Right ventricle myocardium superior (tissue), 1 donor: ENCODE measurements around the gene S100B. TPM values are rescaled to one million over a fixed set of nuclear protein-coding genes. Genes with fewer than 3 reads are reported as not detected.

Experiments
- ATAC-seq: fragments of 200-7000 bp; cut with Tn5 transposase; one replicate; pipeline ENCODE4 v1.9.1; 2020; ENCODE audit warnings: mild to moderate bottlenecking; ENCODE audit not compliant: poor library complexity
- DNase-seq: peaks from one replicate; pipeline ENCODE4 v3.0.0-alpha.2; 2020
- intact Hi-C: fragments of 100-400 bp; cut with DNase I; formaldehyde crosslinking; loops from one replicate; pipeline ENCODE4 v1.11.2; 2022
- long read RNA-seq: library from polyadenylated mRNA; unstranded; transcript quantifications from one replicate; pipeline ENCODE4 v2.0.0, GENCODE V29; 2021
- total RNA-seq: library from RNA; stranded (reverse); fragmentation: NEBNext Ultra II Directional; extraction: Animal tissue kit (Norgen Biotek cat#: 25700); gene quantifications from one replicate; pipeline ENCODE4 v1.2.1, GENCODE V29; 2021
- donor health status: DM: no; HTN: yes; CAD: no; lungs with severe emphysema.

S100B gene
- 5.5 TPM for total RNA-seq
- long read RNA-seq, partial matches to known transcripts, result 0 of 3 reads
- long read RNA-seq, other reads (novel, unspliced or antisense), result 0 of 3 reads

DNA sequence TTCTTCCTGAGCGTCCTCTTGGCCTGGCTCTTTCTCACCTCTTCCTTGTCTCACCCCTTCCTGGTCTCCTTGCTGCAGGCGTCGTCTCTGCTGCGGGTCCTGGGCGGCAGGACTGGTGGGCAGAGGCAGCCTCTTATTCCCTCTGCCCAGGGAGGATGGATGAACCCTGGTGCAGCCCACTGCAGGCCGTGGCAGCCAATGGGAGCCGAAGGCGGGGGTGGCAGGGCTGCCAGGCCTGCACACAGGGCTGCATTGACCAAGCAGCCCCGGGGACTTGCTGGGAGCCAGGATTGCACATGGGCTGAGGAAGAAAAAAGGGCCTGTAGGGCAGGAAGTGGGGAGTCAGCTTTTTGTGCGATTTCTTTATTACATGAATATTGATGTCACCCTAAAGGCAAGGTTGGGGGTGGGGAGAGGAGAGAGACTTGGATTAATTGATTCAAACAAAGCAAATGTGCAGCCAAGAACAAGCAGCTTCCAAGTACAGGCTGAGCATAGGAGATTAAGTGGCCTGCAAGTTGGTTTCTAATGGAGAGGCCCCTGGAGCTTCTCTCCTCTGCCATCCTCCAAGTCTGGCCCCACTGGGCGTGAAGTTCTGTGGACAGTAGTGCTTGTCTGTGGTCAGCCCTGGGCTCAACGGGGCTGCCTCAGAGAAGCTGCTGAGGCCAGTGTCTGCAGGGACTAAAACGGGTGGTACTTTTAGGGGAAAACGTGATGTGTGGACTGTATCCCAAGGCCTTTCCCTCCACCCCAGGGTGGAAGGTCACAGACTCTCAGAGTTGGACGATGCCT, at the start of gene S100B:
Gene S100B (minus strand): TSS at position 108 of the 792 bp plus-strand sequence. CDS start 2,667 bp downstream, outside the sequence.
- intact Hi-C loops, result no loop called here
- DNase-seq, result no peak

DNA sequence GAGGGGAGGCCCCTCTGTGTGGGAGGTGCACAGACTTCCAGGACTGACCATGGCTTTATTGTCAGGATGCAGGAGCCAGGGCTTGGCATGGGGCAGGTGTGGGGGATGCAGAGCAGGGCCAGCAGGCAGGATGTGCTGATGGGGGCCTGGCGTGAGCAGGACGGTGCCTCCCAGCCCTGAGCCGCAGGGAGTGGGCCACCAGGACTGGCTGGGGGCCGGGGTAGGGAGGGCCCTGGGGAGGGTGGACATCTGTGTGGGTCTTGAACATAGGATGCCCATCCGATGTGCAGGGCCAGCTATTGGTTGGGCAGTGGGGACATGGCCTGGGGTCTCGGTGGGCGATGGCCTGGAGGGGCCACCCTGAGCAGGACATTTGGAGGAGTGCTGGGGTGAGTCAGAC, 46.2 kb upstream of the S100B start:
- ATAC-seq (peak; percentile 4), DNase-seq (no peak)
- intact Hi-C loops, result no loop called here

More for the DNA sequence above, at the start of gene S100B:
- peak; percentile 58 for ATAC-seq

DNA sequence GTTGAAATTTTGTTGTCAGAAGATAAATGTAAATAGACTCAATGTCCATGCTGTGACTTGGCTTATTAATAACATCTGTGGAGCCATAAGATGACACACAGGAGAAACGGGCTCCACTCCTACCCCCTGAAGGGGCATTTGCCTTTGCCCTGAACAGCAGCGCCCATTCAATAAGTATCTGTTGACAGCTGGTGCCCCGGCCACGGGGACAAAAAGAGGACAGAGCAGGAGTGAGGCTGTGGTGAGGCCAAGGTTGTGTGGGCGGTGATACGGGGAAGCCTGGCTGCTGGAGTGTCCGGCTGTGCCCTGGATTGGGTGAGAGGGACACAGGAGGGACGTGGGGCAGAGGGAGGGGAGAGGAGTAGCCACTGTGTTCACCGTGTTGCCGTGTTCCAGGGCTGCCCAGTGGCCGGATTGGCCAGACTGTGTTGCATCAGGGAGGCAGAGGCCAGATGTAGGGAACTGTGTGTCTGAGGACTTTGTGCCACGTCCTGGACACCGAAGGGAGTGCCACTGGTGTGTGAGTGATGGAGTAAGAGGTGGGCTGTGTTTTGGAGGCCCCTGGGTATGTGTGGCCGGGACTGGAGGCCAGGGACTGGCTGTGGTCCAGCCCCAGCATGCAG, 45.7 kb upstream of the S100B start:
- DNase-seq, result peak; percentile 71
- intact Hi-C loops, result no loop called here
- ATAC-seq, result peak; percentile 86

GRCh38 chr21:46649356-46649755, 44.5 kb upstream of the S100B start:
- intact Hi-C loops, result no loop called here
- no peak for ATAC-seq
- DNase-seq, result no peak

DNA sequence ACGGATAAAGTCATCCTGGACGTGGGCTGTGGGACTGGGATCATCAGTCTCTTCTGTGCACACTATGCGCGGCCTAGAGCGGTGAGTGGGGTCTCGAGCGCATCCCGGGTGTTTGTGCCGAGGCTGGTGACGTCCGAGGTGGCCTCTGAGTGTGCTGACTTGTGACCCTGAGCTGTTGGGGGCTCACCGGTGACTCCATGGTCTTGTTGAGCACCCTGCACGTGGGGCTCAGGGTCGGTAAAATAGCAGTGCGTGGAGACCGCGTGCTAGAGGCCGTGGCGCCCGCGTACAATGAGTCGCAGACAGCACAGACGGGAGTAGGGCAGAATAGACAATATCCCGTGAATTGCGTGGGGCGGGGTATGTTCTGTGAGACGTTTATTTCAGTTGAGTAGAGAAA, 43.7 kb upstream of the S100B start:
- DNase-seq, result no peak
- ATAC-seq, result no peak
- intact Hi-C loops, result no loop called here

DNA sequence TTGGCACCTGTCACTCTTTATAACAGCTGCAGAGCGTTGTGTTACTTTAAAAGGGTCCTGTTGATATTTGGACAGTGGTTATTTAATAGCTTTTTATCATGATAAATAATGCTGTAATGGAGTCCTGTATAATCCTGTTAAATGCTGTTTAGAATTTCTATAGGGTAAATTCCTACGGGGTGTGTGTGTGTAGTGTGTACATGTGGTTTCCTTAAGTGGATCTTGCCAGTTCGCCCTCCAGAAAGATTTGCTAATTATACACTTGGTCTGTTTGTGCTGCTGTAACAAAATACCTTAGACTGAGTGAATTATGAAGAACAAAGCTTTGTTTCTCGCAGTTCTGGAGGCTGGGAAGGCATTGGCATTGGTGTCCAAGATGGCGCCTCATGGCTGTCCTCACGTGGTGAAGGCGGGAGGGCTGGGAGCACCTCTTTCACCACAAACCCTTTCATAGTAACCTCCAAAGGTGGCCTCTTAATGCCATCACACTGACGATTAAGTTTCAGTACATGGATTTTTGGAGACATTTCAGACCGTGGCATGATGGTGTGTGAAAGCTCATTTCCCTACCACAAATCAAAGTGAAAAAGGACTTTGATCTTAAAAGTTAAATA, 41.8 kb upstream of the S100B start:
- ATAC-seq (no peak), DNase-seq (no peak)
- intact Hi-C loops, result no loop called here

DNA sequence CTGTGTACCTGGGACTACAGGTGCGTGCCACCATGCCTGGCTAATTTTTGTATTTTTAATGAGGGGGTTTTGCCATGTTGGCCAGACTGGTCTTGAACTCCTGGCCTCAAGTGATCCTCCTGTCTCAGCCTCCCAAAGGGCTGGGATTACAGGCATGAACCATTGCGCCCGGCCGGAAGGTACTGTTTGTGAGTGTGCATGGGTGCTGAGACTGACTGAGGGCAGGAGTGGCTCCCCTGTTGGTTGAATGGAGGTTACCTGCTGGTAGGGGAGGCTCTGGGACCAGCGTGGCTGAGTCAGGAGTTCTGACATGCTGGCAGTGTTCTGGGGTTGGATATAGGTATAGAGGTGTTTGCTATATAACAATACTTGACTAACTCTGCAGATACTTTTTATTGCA, 41.0 kb upstream of the S100B start:
- intact Hi-C loops, result no loop called here
- ATAC-seq (no peak), DNase-seq (no peak)

- intact Hi-C loops, result no loop called here
- no peak for DNase-seq
These were observed 38.7 kb upstream of the S100B start for GRCh38 chr21:46643379-46644177.

GRCh38 chr21:46641656-46642055, 36.8 kb upstream of the S100B start:
- intact Hi-C loops, result no loop called here
- peak; percentile 45 for ATAC-seq
- DNase-seq, result no peak

More at GRCh38 chr21:46643379-46644177, 38.7 kb upstream of the S100B start:
- ATAC-seq, result no peak

- ATAC-seq (no peak), DNase-seq (no peak)
- intact Hi-C loops, result no loop called here
These were observed 34.9 kb upstream of the S100B start for GRCh38 chr21:46639489-46640386.

GRCh38 chr21:46637952-46638746, 33.3 kb upstream of the S100B start:
- intact Hi-C loops, result no loop called here
- no peak for ATAC-seq
- DNase-seq, result no peak

GRCh38 chr21:46636550-46637285, 31.8 kb upstream of the S100B start:
- no peak for DNase-seq
- ATAC-seq, result no peak
- intact Hi-C loops, result no loop called here

DNA sequence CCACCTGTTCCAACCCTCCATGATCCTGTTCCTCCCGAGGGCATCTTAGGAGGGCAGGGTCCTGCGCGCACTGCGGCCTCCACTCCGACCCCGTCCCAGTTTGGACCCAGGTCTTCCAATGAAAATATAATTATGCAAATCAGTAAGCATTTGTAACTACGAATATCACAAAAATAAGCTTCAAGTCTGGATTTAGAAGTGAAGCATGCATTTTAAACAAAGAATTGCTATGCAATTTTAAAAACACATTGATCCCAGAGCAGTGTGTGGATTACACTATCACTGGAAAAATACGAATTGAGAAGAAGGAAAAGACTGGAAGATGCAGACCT, 31.3 kb upstream of the S100B start:
- DNase-seq, result no peak
- ATAC-seq, result no peak
- intact Hi-C loops, result no loop called here

DNA sequence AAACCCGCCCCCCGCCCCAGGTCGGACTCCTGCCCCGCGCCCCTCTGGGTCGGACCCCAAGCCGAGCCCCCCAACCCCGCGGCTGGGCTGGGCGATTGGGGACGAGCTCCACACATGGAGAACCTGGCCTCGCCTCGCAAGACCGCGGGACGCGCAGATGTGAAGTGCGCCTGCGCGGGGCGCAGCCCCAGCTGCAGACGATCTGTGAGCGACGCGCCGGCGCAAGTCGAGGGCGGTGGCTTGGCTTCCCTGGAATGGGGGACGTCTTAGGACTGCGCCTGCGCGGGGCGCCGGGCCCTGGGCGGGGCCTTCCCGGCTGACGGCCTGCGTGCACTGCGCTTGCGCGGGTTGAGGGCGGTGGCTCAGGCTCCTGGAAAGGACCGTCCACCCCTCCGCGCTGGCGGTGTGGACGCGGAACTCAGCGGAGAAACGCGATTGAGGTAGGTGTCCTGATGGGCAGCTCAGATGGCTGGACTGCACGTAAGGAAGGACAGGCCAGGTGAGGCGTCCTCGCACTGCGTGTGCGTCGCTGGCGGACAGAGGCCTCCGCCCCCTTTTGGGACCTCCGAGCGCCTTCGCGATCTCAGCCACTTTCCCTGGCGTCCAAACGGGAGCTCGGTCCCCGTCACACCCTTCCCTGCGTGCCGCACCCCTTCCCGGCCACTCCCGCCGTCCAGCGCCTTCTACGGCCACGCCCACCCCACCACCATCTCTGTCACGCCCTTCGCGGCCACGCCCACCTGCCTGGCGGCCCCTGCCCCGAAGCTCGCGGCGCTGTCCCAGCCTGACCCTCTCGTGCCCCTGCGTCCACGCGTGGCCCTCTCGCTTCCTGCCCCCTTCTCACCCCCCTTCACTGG, 30.7 kb upstream of the S100B start, which contains the start of gene PRMT2:
Gene PRMT2 (plus strand): TSS at position 351 of the 857 bp plus-strand sequence. CDS start 1,278 bp downstream, outside the sequence.
- ATAC-seq (peak; percentile 98), DNase-seq (peak; percentile 98)
- intact Hi-C loops, result no loop called here

GRCh38 chr21:46634966-46635323, 30.1 kb upstream of the S100B start:
- intact Hi-C loops, result no loop called here
- peak; percentile 81 for DNase-seq

DNA sequence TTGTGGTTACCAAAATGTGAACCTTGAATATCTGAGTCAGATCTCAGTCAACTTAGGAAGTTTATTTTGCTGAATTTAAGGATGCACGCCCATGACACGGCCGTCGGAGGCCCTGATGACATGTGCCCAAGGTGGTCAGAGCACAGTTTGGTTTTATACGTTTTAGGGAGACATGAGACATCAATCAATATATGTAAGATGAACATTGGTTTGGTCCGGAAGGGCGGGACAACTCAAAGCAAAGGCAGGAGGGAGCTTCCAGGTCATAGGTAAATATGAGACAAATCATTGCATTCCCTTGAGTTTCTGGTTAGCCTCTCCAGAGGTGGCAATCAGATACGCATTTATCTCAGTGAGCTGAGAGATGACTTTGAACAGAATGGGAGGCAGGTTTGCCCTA, 29.5 kb upstream of the S100B start:
- DNase-seq (no peak), ATAC-seq (no peak)
- intact Hi-C loops, result no loop called here

More at GRCh38 chr21:46634966-46635323, 30.1 kb upstream of the S100B start:
- peak; percentile 47 for ATAC-seq
